ENCODE measurements around the gene ATF5.
"Not testable (repeated sequence)": the region's sequence is repeated elsewhere in the genome, so short reads cannot be mapped to it uniquely, and the experiment has no call there.

Gene ATF5

DNA sequence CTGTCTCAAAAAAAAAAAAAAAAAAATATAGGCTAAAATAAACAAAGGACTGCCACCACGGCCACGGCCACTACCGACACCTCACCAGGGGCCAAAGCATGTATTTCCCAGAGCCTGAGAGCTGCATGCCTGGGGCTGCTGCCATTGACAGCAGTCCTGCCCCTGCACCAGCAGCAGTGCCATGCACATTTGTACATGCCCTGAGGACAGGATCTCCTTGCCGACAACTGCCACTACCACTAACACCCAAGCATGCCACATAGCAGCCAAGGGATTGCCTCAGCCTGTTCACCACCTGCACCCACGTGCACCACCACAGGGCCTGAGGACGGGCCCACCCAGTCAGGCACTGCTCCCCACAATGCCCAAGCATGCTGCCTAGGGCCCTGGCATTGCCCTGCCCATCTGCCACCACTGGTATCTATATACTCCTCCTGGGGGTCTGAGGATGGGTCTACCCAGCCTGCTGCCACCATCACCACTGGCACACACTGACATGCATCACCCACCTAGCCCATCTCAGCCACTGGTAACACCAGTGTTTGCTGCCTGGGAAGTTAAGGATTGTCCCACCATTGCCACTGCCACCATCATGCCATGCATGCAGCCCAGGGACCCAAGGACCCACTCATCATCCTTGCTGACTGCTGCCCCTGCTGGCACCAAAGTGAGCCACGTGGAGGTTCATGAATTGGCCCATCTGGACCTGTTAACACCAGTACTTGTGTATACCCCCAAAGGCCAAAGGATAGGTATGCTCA, 10.9 kb downstream of the ATF5 start:
- no peak for DNase-seq (ENCODE audit: low read depth, low spot score)
- no peak overlapping the region for H3K27ac ChIP-seq

DNA sequence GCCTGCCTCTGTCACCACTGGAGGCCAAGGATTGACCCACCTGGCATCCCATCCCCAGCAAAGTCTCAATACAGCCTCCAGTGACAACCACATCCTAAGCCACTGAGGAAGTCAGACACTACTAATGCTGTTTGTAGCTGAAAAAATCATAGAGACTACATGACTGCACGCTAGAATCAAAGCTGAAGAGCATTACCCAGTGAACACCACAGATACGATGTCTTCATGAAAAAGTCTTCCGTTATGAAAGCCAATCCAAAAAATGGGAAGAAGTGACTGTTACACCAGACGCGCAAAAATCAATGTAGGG, 11.4 kb downstream of the ATF5 start:
- no peak for DNase-seq (ENCODE audit: low read depth, low spot score)
- no peak overlapping the region for H3K27ac ChIP-seq

DNA sequence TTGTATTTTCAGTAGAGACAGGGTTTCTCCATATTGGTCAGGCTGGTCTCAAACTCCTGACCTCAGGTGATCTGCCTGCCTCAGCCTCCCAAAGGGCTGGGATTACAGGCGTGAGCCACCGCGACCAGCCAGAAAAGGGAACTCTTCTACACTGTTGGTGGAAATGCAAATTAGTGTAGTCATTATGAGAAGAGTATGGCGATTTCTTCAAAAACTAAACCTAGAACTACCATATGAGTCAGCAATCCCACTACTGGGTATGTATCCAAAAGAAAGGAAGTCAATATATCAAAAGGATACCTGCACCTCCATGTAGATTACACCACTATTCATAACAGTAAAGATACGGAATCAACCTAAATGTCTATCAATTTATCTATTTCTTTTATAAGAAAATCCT, 15.6 kb downstream of the ATF5 start:
- not testable (repeated sequence) for H3K27ac ChIP-seq; DNase-seq (ENCODE audit: low read depth, low spot score)

DNA sequence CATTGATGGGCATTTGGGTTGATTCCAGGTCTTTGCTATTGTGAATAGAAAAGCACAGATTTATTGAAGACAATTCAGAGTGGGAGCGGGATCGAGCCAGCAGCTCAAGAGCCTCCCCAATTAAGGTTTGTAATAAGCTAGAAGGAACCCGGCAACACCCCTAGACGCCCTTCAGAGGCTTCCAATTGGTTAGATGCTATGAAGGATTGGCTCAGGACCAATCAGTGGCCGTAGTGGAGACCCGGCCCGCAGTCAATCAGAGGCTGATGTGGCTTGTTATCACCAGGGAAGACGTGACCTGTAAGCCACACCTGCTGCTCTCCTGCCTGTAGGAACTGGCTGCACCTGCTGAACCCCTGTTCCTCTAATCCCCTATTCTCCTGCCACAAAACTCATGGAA, 17.4 kb downstream of the ATF5 start:
- no peak overlapping the region for H3K27ac ChIP-seq
- no peak for DNase-seq (ENCODE audit: low read depth, low spot score)

DNA sequence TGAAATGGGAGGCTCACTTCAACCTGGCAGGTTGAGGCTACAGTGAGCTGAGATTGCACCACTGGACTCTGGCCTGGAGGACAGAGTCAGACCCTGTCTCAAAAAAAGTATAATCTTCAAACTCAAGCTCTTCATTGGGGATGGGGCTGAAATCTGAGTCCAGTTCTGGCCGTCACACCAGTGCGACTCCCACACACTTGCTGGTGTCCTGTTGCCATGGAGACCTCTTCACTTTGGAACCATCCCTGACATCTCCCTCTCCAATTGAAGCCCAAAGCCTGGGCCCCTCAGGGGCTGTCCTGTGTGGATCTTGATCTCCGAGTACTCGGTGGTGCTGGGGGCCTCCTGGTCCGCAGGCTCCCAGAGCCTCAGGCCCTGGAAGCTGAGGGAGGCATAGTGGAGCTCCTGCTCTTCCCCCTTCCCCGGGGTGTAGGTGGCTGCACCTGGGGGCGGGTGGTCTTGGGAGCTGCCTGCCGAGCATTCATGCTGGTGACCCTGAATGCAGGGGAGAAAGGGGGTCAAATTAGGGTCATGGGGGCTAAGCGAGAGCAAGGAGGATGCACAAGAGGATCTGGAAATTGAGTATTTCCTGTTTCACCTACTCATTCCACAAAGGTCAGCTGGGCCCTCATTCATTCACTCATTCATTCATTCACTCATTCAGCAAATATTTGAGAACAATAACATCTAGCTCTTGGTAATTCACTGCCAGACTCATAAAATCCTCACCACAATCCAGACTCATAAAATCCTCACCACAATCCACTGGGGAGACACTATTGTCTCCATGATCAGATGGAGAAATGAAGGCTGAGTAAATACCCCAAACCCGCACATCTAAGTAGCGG, 21.0 kb downstream of the ATF5 start:
- no peak for DNase-seq (ENCODE audit: low read depth, low spot score)
- H3K27ac ChIP-seq: no peak overlapping the region

DNA sequence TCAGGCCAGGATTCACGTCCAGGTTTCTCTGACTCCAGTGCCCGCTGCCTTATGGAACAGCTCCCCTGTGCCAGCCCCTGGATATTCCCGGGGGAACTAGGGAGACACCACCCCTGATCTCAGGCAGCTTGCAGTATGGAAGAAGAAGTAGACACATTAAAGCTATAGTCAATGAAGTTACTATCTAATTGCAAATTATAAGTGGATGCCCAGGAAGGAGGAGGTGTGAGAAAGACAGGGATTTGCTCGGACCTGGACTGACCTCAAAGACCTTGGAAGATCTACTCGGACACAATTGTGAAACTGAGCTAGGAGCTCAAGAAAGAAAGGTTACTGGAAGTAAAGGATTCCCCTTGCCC, 21.6 kb downstream of the ATF5 start:
- no peak for DNase-seq (ENCODE audit: low read depth, low spot score)
- H3K27ac ChIP-seq: no peak overlapping the region

- DNase-seq (ENCODE audit: low read depth, low spot score): no peak
- no peak overlapping the region for H3K27ac ChIP-seq
Measured at GRCh38 chr19:49950956-49951526, 22.0 kb downstream of the ATF5 start.

DNA sequence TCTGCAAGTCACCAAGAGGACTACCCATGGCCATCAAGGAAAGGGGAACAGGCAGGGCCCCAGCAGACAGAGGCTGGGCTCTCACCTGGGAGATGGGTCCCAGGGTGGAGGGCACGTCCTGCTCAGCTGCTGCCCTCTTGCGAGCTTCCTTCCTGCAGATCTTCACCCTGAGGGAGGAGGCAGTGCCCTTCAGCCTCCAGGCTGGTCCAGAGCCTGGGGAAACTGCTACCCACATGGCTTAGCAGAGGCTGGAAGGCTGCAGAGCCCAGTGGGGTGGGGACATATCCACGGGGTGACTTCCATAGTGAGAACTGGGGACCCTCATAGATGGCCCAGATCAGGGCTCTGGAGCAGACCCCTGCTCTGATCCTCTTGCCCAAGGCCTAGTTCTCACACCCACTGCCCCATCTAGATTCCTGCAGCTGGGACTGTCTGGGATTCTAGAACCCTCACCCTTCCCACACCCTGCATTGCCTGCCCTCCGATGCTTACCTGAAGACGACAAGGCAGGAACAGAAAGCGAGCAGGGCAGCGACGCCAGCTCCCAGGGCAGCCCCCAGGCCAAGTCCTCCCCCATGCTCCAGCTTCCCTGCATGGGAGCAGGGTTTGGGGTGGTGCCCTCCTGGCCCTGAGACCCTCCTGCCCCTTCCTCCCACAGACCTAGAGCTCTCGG, 22.9 kb downstream of the ATF5 start:
- H3K27ac ChIP-seq: no peak overlapping the region
- no peak for DNase-seq (ENCODE audit: low read depth, low spot score)

DNA sequence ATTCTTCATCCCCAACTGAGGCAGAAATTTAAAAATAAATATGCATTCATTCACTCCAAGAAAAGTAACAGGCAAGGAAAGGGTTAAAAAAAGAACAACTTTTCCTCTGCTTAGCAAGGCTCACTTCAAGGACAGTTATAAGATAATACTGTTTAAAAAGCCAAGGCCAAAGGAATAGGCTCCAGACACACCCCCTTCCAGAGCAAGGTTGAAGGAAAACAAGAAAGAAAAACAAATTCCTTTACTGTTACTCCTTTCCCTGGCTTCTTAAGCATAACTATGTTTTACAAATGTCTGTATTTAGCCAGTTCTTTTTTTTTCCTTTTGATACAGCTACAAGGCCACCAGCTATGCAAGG, 23.5 kb downstream of the ATF5 start:
- no peak overlapping the region for H3K27ac ChIP-seq
- DNase-seq (ENCODE audit: low read depth, low spot score): no peak

DNA sequence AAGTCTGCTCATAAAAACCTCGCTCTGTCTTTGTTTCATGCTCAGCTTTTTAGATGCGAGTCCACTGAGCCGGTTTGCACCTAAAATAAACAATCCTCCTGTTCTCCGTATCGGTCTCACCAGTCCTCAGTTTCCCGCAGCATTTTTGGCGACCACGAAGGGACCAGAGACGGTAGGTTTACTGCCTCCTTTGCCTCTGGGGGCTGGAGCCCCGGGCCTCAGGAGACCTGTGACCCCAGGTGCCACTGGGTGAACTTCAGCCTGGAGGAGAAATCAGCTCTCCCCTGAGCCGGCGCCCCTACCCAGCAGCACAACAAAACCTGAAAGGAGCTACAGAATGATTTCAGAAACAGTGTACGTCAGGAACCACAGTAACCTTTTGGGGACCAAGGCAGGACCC, 23.9 kb downstream of the ATF5 start:
- no peak overlapping the region for H3K27ac ChIP-seq
- no peak for DNase-seq (ENCODE audit: low read depth, low spot score)

DNA sequence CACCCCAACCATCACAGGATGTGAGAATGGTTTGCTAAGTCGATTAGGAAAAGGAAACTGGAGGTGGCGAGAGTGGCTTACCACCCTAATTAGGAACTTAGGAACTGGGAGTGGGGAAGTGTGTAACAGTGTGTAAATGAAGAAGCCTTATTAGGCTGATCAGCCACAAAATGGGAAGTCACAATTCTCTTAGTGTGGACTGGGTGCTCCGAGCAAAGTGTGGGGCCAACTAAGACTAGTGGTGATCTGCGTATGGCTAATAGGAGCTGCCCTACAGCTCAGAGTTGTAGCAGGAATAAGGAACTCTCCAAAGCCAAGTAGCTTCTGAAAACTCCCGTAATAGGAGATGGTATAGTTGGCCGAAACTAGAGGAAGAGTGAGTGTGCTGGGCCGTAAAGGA, 24.4 kb downstream of the ATF5 start:
- H3K27ac ChIP-seq: no peak overlapping the region
- DNase-seq (ENCODE audit: low read depth, low spot score): no peak

GRCh38 chr19:49954092-49954829, 25.3 kb downstream of the ATF5 start:
- no peak for DNase-seq (ENCODE audit: low read depth, low spot score)
- H3K27ac ChIP-seq: no peak overlapping the region

DNA sequence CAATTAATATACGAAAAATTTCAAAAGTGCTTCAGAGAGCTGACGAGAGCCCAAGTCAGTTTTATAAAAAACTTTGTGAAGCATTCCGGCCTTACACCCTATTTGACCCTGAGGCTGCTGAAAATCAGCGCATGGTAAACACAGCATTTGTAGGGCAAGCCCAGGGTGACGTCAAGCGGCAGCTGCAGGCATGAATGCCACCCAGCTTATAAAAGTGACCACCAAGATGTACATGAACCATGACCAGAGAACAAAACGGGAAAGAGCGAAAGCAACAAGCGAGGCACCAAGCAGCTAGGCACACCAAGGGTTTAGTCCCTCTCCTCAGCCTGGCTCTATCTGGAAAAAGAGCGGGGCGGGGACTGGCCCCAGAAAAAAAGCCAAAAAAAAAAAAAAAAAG, 25.9 kb downstream of the ATF5 start:
- no peak for DNase-seq (ENCODE audit: low read depth, low spot score)
- H3K27ac ChIP-seq: no peak overlapping the region

DNA sequence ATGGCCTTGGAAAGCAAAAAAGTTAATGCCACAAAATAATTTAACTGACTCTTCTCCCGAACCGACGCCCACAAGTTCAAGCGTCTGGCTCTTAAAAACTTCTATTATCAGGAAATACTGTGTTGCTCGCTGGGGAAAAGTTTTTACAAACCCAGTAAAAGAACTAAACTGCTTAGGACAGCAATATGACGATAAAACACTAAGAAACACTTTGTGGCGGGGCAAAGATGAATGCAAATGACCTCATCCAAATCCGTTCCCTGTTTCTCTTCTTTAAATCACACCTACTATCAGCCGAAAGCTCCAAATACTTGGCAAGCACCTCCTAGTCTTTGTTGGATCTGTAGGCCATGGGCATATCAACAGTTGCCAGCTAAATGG, 27.1 kb downstream of the ATF5 start:
- H3K27ac ChIP-seq: no peak overlapping the region
- DNase-seq (ENCODE audit: low read depth, low spot score): no peak

DNA sequence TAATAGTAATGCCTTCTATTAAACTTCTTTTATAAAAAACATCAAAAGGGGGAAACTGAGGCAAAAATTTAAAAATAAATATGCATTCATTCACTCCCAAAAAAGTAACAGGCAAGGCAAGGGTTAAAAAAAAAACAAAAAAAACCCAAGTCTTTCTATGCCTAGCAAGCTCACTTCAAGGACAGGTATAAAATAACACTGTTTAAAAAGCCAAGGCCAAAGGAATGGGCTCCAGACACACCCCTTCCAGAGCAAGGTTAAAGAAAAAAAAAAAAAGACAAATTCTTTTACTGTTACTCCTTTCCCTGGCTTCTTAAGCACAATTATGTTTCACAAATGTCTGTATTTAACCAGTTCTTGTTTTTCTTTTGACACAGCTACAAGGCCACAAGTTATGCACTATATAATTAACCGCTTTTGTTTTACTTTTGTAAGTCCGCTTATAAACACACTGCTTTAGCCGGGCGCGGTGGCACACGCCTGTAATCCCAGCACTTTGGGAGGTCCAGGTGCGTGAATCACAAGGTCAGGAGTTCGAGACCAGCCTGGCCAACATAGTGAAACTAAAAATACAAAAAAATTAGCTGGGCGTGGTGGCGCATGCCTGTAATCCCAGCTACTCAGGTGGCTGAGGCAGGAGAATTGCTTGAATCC, 28.4 kb downstream of the ATF5 start:
- H3K27ac ChIP-seq: no peak overlapping the region
- DNase-seq (ENCODE audit: low read depth, low spot score): no peak

DNA sequence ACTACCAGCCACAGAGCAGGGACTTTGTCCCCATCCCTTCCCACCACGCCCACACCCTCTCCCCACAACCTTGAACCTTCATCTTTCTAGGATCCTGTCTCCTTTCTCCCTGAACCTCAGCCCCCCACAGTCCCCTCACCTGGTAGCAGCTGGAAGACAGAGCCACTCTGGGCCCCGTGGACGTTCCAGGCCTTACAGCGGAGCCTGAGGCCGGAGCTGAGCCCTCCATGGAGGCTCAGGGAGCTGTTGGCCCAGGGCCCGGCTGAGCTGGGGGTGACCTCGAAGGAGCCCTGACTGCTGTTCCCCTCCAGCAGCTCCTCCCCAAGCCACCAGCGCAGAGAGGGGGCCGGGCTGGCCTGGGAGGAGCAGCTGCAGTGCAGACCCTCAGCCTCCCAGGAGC, 29.1 kb downstream of the ATF5 start:
- not testable (repeated sequence) for H3K27ac ChIP-seq; DNase-seq (ENCODE audit: low read depth, low spot score)

- DNase-seq (ENCODE audit: low read depth, low spot score); H3K27ac ChIP-seq: not testable (repeated sequence)
Measured at GRCh38 chr19:49958596-49958995, 29.6 kb downstream of the ATF5 start.

GRCh38 chr19:49959892-49960291, 30.9 kb downstream of the ATF5 start:
- not testable (repeated sequence) for H3K27ac ChIP-seq; DNase-seq (ENCODE audit: low read depth, low spot score)

GRCh38 chr19:49960980-49961379, 32.0 kb downstream of the ATF5 start, which contains the start of gene SIGLEC11:
TSS of gene SIGLEC11 (minus strand) at chr19:49961172. CDS start at chr19:49961081, 91 bp downstream.
- not testable (repeated sequence) for H3K27ac ChIP-seq; DNase-seq (ENCODE audit: low read depth, low spot score)
